Large intestine (tissue), 3 donors: ENCODE measurements around the gene ACADS. TPM values are rescaled to one million over a fixed set of nuclear protein-coding genes. Genes with fewer than 3 reads are reported as not detected.

Source experiments
- DNase-seq, 2 donors: peaks; one replicate each; pipeline versions ENCODE4 v3.0.0 to v3.0.0-alpha.2; 2013
- H3K27ac ChIP-seq: one replicate; pipeline ENCODE4 v1.5.1; 2013; ENCODE audit warnings: low read length
- H3K27me3 ChIP-seq: 2 replicates; pipeline ENCODE4 v1.6.1; 2013; ENCODE audit warnings: low read length; ENCODE audit not compliant: control insufficient read depth, insufficient read depth
- H3K36me3 ChIP-seq: 2 replicates; pipeline ENCODE4 v1.6.1; 2013; ENCODE audit warnings: low read length; ENCODE audit not compliant: control insufficient read depth, insufficient read depth
- H3K4me1 ChIP-seq: one replicate; pipeline ENCODE4 v1.6.1; 2013; ENCODE audit warnings: low read length; ENCODE audit not compliant: control insufficient read depth, insufficient read depth
- H3K4me3 ChIP-seq: one replicate; pipeline ENCODE4 v1.5.1; 2013; ENCODE audit warnings: low read length
- H3K9me3 ChIP-seq: one replicate; pipeline ENCODE4 v1.6.1; 2013; ENCODE audit warnings: mild to moderate bottlenecking, low read depth, low read length, moderate library complexity; ENCODE audit not compliant: control insufficient read depth
- WGBS: methylation state at CpG from one replicate; pipeline ENCODE4 v1.1.5; 2013; ENCODE audit warnings: low lambda C conversion rate; ENCODE audit not compliant: insufficient coverage; 5-methylcytosine and 5-hydroxymethylcytosine counted together
- polyA plus RNA-seq: library from polyadenylated mRNA; unstranded; fragments of 120-200 nt; gene quantifications from one replicate; pipeline ENCODE4 v1.2.1, GENCODE V29; 2013

ACADS gene
- polyA plus RNA-seq, 1 donor, result 50.2 TPM

DNA sequence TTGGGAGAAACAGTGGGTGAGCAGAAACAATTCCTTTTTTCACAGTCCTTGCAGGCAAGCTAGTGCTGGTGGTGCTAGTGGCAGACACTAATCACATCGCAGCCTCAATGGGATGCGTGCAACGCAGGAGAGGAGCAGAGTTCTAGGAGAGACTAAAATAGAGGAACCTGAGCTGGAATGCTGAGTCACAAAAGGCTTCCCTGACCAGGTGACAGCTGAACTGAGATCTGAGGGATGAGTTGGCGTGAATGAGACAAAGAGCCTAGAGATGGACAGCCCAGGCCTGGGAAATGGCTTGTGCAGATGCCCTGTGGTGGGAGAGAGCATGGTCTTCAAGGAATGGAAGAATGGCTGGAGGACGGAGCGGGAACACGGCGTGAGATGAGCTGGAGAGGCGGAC lies 25.8 kb downstream of the ACADS start:
- Histone ChIP-seq H3K9me3 (peaks cover 10% of the 10 kb centered on the region), H3K27ac (no peak overlapping the region), H3K4me1 (peaks cover 9% of the 10 kb centered on the region), H3K36me3 (no peaks in the 10 kb centered on the region), H3K4me3 (no peak overlapping the region), H3K27me3 (no peaks in the 10 kb centered on the region)
- WGBS, result no CpG with 5 or more reads among the region's 9 CpGs
- no peak for DNase-seq

DNA sequence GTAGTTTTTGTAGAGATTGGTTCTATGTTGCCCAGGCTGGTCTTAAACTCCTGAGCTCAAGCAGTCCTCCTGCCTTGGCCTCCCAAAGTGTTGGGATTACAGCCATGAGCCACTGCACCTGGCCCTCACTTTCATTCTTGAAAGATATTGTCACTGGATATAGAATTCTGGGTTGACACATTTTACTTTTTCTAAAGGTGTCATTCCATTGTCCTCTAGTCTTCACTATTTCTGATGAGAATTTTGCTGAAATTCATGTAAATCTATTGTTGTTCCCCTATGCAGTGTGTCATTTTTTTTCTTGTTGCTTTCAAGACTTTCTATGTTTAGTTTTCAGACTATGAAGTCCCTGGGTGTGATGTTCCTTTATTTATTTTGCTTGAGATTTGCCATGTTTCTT lies 29.2 kb downstream of the ACADS start:
- peaks cover 6% of the 10 kb centered on the region for H3K36me3 ChIP-seq
- DNase-seq, result no peak
- no peak overlapping the region for H3K4me3 ChIP-seq
- H3K9me3 ChIP-seq, result peaks cover 10% of the 10 kb centered on the region
- H3K27me3 ChIP-seq, result no peaks in the 10 kb centered on the region
- H3K4me1 ChIP-seq, result no peaks in the 10 kb centered on the region
- H3K27ac ChIP-seq, result no peak overlapping the region

DNA sequence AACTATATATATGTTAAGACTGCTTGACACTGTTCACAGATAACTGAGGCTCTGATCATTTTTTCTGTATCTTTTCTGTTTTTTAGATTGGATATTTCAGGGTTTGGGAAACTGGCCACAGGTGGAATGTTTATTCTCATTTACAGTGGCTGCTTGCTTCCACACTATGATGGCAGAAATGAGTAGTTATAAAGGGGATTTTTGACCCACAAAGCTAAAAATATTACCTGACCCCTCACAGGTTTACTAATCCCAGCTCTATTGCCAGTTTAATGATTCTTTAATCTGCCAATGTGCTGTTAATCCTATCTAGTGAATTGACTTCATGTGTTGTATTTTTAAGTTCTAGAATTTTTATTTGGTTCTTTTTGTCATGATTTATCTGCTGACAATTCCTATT lies 29.6 kb downstream of the ACADS start:
- H3K9me3 ChIP-seq, result peaks cover 10% of the 10 kb centered on the region
- DNase-seq, result no peak
- no peak overlapping the region for H3K27ac ChIP-seq
- no peak overlapping the region for H3K4me3 ChIP-seq
- no peaks in the 10 kb centered on the region for H3K4me1 ChIP-seq
- H3K27me3 ChIP-seq, result no peaks in the 10 kb centered on the region
- H3K36me3 ChIP-seq, result peaks cover 9% of the 10 kb centered on the region

DNA sequence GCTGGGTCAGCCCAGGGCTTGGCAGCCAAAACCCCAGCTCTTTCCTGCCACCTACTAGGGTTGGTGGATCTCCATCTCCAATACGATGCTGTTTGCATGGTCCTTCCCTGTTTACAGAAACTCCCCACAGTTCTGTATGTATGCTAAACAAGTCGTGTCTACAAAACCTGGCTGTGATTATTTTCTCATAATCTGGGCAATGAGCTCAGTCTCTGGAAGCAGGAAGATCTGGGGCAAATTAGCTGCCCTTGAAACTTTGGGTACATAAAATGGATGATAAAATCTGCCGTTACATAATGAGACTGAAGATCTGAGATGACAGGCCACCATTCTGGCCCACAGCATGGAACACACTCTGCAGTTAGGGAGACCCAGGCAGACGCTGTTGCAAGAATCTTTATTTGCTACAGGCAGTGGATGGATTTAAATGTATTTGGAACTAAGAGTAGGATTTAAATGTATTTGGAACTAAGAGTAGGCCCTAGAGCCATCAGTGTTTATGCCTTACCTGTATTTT lies 31.7 kb downstream of the ACADS start:
- no peaks in the 10 kb centered on the region for H3K4me1 ChIP-seq
- no peak for DNase-seq
- no peak overlapping the region for H3K4me3 ChIP-seq
- H3K27me3 ChIP-seq, result no peaks in the 10 kb centered on the region
- peaks cover 20% of the 10 kb centered on the region for H3K36me3 ChIP-seq
- peaks cover 10% of the 10 kb centered on the region for H3K9me3 ChIP-seq
- no peak overlapping the region for H3K27ac ChIP-seq
- no CpG with 5 or more reads among the region's 4 CpGs for WGBS

DNA sequence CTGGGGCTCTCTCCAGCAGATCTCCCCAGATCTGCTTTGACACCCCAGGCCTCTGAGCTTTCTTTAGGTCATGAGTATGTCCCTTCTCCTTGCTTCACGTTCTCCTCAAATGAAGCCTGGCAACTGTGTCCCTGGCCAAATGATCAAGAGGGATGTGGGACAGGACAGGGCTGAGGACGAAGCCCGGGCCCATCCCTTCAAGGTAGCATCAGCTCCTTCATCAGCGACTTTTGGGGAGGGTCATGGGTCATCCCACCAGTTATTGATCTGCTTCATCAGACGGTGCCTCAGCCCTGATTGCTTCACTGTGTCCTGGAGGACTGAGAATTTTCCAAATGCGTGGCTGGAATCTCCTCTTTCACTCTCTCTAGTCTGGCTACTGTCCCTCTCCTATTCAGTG lies 32.3 kb downstream of the ACADS start:
- H3K4me1 ChIP-seq, result no peaks in the 10 kb centered on the region
- H3K9me3 ChIP-seq, result peaks cover 10% of the 10 kb centered on the region
- H3K27me3 ChIP-seq, result no peaks in the 10 kb centered on the region
- H3K27ac ChIP-seq, result no peak overlapping the region
- no peak overlapping the region for H3K4me3 ChIP-seq
- peaks cover 23% of the 10 kb centered on the region for H3K36me3 ChIP-seq
- WGBS, result no CpG with 5 or more reads among the region's 6 CpGs
- DNase-seq, result no peak

DNA sequence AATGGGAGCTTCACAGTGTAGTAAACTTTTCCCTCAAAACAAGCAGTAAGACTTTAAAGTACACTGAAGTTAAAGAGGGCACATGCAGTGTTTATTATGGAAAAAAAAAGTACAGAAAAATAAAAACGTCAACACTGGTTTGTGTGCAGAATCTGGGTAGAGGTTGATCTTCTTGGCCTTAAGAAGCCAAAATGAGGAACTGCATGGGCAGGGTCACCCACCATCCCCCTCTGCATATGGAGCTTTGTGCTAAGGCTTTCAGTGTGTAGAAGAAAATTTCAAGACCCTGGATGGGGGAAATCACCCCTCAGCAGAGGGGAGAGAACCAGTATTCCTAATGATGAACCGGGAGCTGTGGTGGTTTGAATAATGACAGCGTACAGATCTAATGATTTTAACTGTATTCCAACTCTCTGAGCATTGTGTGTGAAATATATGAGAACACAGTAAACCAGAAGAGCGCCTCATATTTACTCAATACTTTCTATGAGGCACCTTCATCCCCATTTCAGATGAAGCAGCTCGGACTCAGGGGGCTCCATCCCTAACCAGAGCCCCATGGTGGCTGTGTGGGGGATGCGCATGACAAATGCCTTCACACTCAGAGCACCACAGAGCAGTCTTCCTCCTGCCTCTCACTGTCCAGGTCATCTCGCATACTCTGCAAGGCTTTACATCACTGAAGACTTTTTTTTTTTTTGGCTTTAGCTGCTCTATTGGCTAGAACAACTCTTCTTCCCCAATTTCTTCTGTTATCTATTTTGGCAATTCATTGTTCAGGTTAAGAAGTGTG lies 33.4 kb downstream of the ACADS start:
- WGBS, result 86% methylated on average over 1 of the region's 7 CpGs
- peaks cover 33% of the 10 kb centered on the region for H3K36me3 ChIP-seq
- no peak overlapping the region for H3K27ac ChIP-seq
- no peaks in the 10 kb centered on the region for H3K27me3 ChIP-seq
- H3K9me3 ChIP-seq, result peaks cover 10% of the 10 kb centered on the region
- no peak for DNase-seq
- H3K4me1 ChIP-seq, result no peaks in the 10 kb centered on the region
- no peak overlapping the region for H3K4me3 ChIP-seq

DNA sequence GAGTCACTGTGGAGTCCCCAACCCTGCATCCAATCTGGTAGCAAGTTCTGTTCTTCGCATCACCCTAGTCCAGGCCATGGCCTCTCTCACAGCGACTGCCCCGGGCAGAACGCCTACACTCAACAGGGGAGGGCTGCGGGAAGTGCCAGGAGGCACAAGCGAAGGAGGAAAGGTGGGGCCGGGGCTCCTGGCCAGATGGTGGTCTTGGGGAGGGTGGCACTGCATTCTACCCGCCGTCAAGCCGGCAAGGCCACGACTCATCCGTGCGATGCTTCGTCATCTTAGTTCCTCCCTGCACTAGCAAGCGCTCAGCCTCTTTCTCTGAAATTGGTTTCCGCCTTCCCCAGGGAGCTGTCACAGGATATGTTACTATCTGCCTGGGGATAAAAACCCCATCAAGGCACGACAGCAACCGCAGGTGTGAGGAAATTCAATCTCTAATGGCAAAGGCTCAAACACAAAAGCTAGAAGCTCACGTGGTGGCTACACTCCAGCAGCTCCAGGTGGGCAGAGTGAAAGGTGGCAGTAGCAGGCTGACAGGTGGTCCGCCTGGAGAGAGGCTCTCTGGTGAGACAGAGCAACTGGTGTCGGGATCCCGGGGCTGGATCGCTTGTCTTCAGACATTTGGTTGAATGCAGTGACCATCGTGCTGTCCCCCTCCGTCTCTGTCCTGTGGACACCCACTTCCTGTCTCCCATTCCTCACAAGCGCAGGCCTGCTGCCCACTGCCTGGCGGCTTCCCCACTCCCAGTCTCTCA lies 34.1 kb downstream of the ACADS start:
- H3K4me1 ChIP-seq, result no peaks in the 10 kb centered on the region
- no CpG with 5 or more reads among the region's 27 CpGs for WGBS
- H3K27ac ChIP-seq, result no peak overlapping the region
- no peak for DNase-seq
- peaks cover 5% of the 10 kb centered on the region for H3K9me3 ChIP-seq
- H3K27me3 ChIP-seq, result no peaks in the 10 kb centered on the region
- peaks cover 41% of the 10 kb centered on the region for H3K36me3 ChIP-seq
- H3K4me3 ChIP-seq, result no peak overlapping the region

DNA sequence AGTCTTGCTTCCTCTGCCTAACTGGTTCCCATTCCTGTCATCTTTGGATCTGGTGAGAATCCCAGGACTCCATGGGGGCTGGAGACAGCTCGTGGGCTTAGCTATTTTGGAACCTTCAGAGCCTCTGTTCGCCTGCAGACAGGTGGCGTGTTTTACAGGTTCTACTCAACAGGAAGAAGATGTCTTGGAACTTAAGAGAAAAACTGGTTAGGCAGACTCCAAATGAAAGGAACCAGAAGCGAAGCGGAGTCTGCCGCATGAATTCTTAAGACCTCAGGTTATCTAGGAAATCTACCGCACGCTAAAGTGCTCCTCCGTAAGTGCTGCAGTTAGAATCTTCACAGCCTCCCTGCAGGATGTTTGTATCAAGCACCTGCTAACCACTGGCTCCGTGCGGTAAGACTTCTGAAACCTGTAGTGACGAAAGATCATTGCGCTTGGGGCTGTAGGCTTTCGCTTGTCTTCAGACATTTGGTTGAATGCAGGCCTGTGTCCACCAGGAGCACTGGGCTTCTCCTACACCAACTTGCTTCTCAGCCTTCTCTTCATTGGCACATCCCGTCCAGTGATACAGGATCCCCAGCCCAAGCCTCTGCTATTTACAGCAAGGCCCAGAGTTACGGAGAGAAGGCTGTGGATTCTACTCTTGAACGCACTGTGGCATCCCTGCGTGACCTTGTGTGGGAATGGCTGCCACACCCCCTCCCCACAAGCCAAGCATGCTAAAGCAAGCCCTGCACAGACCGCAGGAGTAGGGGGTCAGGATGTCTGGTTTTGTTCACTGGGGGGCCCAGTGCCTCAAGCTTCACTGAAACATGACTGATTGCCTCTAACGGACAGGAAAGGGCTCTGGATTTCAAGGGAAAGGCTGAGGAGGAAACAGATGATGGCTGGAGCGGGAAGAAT lies 35.0 kb downstream of the ACADS start:
- H3K9me3 ChIP-seq, result no peaks in the 10 kb centered on the region
- no peak for DNase-seq
- no peaks in the 10 kb centered on the region for H3K27me3 ChIP-seq
- 100% methylated on average over 3 of the region's 21 CpGs for WGBS
- peaks cover 50% of the 10 kb centered on the region for H3K36me3 ChIP-seq
- peak overlapping the region; percentile 52 for H3K27ac ChIP-seq
- H3K4me1 ChIP-seq, result peaks cover 6% of the 10 kb centered on the region
- no peak overlapping the region for H3K4me3 ChIP-seq

DNA sequence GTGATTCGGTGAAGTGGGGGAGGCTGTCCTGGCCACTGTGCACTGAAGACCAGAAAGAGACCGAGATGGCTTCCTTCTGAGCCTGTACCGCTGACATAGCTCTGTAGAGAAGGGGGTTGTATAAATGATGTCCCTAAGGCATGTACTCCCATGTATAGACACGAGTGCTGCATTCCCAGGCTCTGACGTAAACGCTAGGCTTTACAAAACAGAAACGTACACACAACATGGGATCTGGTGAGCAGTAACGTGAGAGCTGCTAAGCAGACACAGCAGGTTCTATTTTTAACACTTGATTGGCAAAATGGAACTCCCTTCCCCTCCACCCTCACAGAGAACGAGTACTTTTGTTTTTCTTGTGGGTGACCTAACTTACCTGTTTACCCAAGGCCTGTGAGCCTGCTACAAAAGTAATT lies 35.9 kb downstream of the ACADS start:
- Histone ChIP-seq H3K4me3 (no peak overlapping the region), H3K27me3 (no peaks in the 10 kb centered on the region), H3K27ac (peak overlapping the region; percentile 59), H3K36me3 (peaks cover 57% of the 10 kb centered on the region), H3K4me1 (peaks cover 14% of the 10 kb centered on the region), H3K9me3 (no peaks in the 10 kb centered on the region)
- no CpG with 5 or more reads among the region's 9 CpGs for WGBS
- peak; percentile 56 to 66 for DNase-seq

DNA sequence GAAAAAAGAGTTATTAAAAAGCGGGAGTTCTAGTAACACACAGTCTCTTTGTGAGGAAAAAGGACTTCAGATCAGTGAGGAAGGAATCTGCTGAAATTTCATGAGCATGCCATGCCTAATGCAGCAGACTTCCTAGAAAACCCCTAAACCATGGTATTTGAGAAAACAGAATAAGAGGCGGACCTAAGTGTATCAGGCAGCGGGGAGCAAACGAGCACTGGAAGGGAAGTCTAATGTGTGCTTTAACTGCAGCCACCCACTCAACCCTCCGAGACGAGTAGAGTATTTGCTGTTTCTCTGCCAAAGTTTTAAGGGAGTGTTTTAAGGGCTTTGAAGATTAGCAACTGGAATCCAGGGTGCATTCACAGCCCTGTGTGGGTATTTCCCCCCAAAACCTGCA lies 36.5 kb downstream of the ACADS start:
- Histone ChIP-seq H3K4me1 (peaks cover 17% of the 10 kb centered on the region), H3K27ac (peak overlapping the region; percentile 59), H3K4me3 (no peak overlapping the region), H3K27me3 (no peaks in the 10 kb centered on the region), H3K9me3 (no peaks in the 10 kb centered on the region), H3K36me3 (peaks cover 63% of the 10 kb centered on the region)
- no CpG with 5 or more reads among the region's 6 CpGs for WGBS
- no peak for DNase-seq
